CD4-positive, alpha-beta T cell (primary cell): ENCODE data around the gene RNASE1. TPM values are rescaled to one million over a fixed set of nuclear protein-coding genes. Genes with fewer than 3 reads are reported as not detected.
"Not testable (repeated sequence)": the region's sequence is repeated elsewhere in the genome, so short reads cannot be mapped to it uniquely, and the experiment has no call there.

ENCODE experiments used
- ATAC-seq: fragments of 200-7000 bp; cut with Tn5 transposase; one replicate; pipeline ENCODE4 v1.10.0; 2022; ENCODE audit warnings: mild to moderate bottlenecking; ENCODE audit not compliant: poor library complexity
- CTCF ChIA-PET: fragments of 350-600 bp; sonication (Branson Sonifier 250); formaldehyde crosslinking; loops from one replicate; lab custom pipeline; 2021; ENCODE audit warnings: antibody characterized with exemption, inconsistent platforms; lab: Charles Lee
- POLR2A ChIA-PET: fragments of 350-600 bp; sonication (Branson Sonifier 250); formaldehyde crosslinking; loops from one replicate; lab custom pipeline; 2021; ENCODE audit warnings: antibody characterized with exemption, inconsistent platforms; lab: Charles Lee
- DNase-seq, 14 experiments: peaks; one replicate each; pipeline ENCODE4 v3.0.0-alpha.2; 2013 to 2020; ENCODE audit warnings: mixed read lengths in 2 of 14
- H3K27ac ChIP-seq, 2 donors: one replicate each; pipeline versions ENCODE4 v1.5.1 to v1.7.0; 2013; ENCODE audit warnings: low read length in 2 of 2, low read depth in 1 of 2, mild to moderate bottlenecking in 1 of 2
- H3K27me3 ChIP-seq, 2 experiments: 1 replicate in 1 of 2; 2 replicates in 1 of 2; pipeline versions ENCODE4 v1.6.1 to v1.7.0; 2013; ENCODE audit warnings: low read length in 2 of 2, control low read depth in 1 of 2, mild to moderate bottlenecking in 1 of 2, moderate library complexity in 1 of 2; ENCODE audit not compliant: insufficient read depth in 2 of 2, control insufficient read depth in 1 of 2
- H3K36me3 ChIP-seq: one replicate; pipeline ENCODE4 v1.6.1; 2013; ENCODE audit warnings: low read length, control low read depth; ENCODE audit not compliant: insufficient read depth
- H3K4me1 ChIP-seq: one replicate; pipeline ENCODE4 v1.6.1; 2013; ENCODE audit warnings: low read length, control low read depth; ENCODE audit not compliant: insufficient read depth
- H3K4me3 ChIP-seq: one replicate; pipeline ENCODE4 v1.5.1; 2013; ENCODE audit warnings: mild to moderate bottlenecking, low read length, moderate library complexity
- H3K9me3 ChIP-seq, 2 experiments: 1 replicate in 1 of 2; 2 replicates in 1 of 2; pipeline versions ENCODE4 v1.6.1 to v1.7.0; 2013; ENCODE audit warnings: low read length in 2 of 2, mild to moderate bottlenecking in 2 of 2, control low read depth in 1 of 2, moderate library complexity in 1 of 2; ENCODE audit not compliant: control insufficient read depth in 1 of 2, insufficient read depth in 1 of 2
- H3K27ac Mint-ChIP-seq: one replicate; pipeline ENCODE4 v1.8.0; 2020; ENCODE audit warnings: mixed read lengths
- H3K27me3 Mint-ChIP-seq: one replicate; pipeline ENCODE4 v1.8.0; 2021; ENCODE audit warnings: mixed read lengths
- H3K36me3 Mint-ChIP-seq: one replicate; pipeline ENCODE4 v1.8.0; 2021; ENCODE audit warnings: low read depth, mixed read lengths
- H3K4me1 Mint-ChIP-seq: one replicate; pipeline ENCODE4 v1.8.0; 2021; ENCODE audit warnings: low read depth, mixed read lengths
- H3K4me3 Mint-ChIP-seq: one replicate; pipeline ENCODE4 v1.8.0; 2020; ENCODE audit warnings: mild to moderate bottlenecking, mixed read lengths
- H3K9me3 Mint-ChIP-seq: one replicate; pipeline ENCODE4 v1.8.0; 2020; ENCODE audit warnings: mixed read lengths
- CTCF ChIP-seq: fragments of 200-600 bp; IDR thresholded peaks from one replicate; pipeline ENCODE4 v1.8.0; 2022; ENCODE audit warnings: antibody characterized with exemption, mild to moderate bottlenecking
- intact Hi-C, 2 experiments: fragments of 100-400 bp; cut with DNase I in 1 of 2; cut with micrococcal nuclease in 1 of 2; formaldehyde crosslinking; loops; one replicate each; pipeline versions ENCODE4 v1.15.1 to v1.9.0; 2023 to 2025; cut with DNase I, micrococcal nuclease
- total RNA-seq, 174 experiments: library from RNA in 2 of 174; stranded (reverse) in 2 of 174; gene quantifications; one replicate each; pipeline ENCODE4 v1.2.3 and lab custom pipeline; 2021 to 2026

Gene RNASE1
- total RNA-seq, 2 experiments from 2014 or later: not detected

- no peaks in the 10 kb centered on the region for H3K4me1 Mint-ChIP-seq
- TF ChIP-seq CTCF: no peak
- ChIA-PET POLR2A (interaction anchor here (0.8 kb wide), 1 partner anchor 155 kb away, joined by 3 read pairs; no protein-coding TSS in a partner anchor), CTCF (no interaction called here)
- ATAC-seq: no peak
- no peak overlapping the region for H3K4me3 ChIP-seq
- no peak overlapping the region for H3K27ac ChIP-seq
- DNase-seq: no peak
- H3K27me3 ChIP-seq: no peaks in the 10 kb centered on the region
- intact Hi-C loops: no loop called here
- no peaks in the 10 kb centered on the region for H3K36me3 ChIP-seq
- peaks cover 0 to 5% of the 10 kb centered on the region in 2 experiments for H3K9me3 ChIP-seq
- H3K27ac Mint-ChIP-seq: no peak overlapping the region
- H3K9me3 Mint-ChIP-seq: no peaks in the 10 kb centered on the region
- no peaks in the 10 kb centered on the region for H3K4me1 ChIP-seq
- H3K27me3 Mint-ChIP-seq: no peaks in the 10 kb centered on the region
- H3K4me3 Mint-ChIP-seq: no peak overlapping the region
- H3K36me3 Mint-ChIP-seq: no peaks in the 10 kb centered on the region
Measured at GRCh38 chr14:20836668-20837338, 34.2 kb upstream of the RNASE1 start.

GRCh38 chr14:20834899-20835298, 32.3 kb upstream of the RNASE1 start:
- H3K4me3 Mint-ChIP-seq: no peak overlapping the region
- POLR2A ChIA-PET: no interaction called here
- TF ChIP-seq CTCF: no peak
- H3K4me3 ChIP-seq: no peak overlapping the region
- intact Hi-C loops: no loop called here
- no peaks in the 10 kb centered on the region for H3K27me3 Mint-ChIP-seq
- H3K27me3 ChIP-seq: no peaks in the 10 kb centered on the region
- CTCF ChIA-PET: interaction anchor here (1.2 kb wide), 1 partner anchor 23 kb away, joined by 3 read pairs; no protein-coding TSS in a partner anchor
- no peak overlapping the region for H3K27ac Mint-ChIP-seq
- H3K36me3 ChIP-seq: no peaks in the 10 kb centered on the region
- ATAC-seq (no peak), DNase-seq (no peak)
- no peak overlapping the region for H3K27ac ChIP-seq
- H3K9me3 Mint-ChIP-seq: no peaks in the 10 kb centered on the region
- H3K4me1 ChIP-seq: no peaks in the 10 kb centered on the region
- peaks cover 0 to 5% of the 10 kb centered on the region in 2 experiments for H3K9me3 ChIP-seq
- no peaks in the 10 kb centered on the region for H3K4me1 Mint-ChIP-seq
- H3K36me3 Mint-ChIP-seq: no peaks in the 10 kb centered on the region

GRCh38 chr14:20830831-20831230, 28.2 kb upstream of the RNASE1 start:
- H3K9me3 ChIP-seq: peaks cover 6 to 10% of the 10 kb centered on the region in 2 experiments
- intact Hi-C loops: no loop called here
- H3K9me3 Mint-ChIP-seq: peaks cover 4% of the 10 kb centered on the region
- H3K4me3 ChIP-seq: no peak overlapping the region
- no peaks in the 10 kb centered on the region for H3K36me3 Mint-ChIP-seq
- ATAC-seq: no peak
- POLR2A ChIA-PET: no interaction called here
- H3K4me1 Mint-ChIP-seq: no peaks in the 10 kb centered on the region
- H3K36me3 ChIP-seq: no peaks in the 10 kb centered on the region
- H3K27ac Mint-ChIP-seq: no peak overlapping the region
- DNase-seq: no peak
- no peak overlapping the region for H3K27ac ChIP-seq
- H3K27me3 ChIP-seq: no peaks in the 10 kb centered on the region
- H3K4me1 ChIP-seq: no peaks in the 10 kb centered on the region
- H3K4me3 Mint-ChIP-seq: no peak overlapping the region
- CTCF ChIA-PET: no interaction called here
- no peaks in the 10 kb centered on the region for H3K27me3 Mint-ChIP-seq
- TF ChIP-seq CTCF: no peak

GRCh38 chr14:20828024-20828694, 25.5 kb upstream of the RNASE1 start:
- H3K27ac ChIP-seq, H3K36me3 Mint-ChIP-seq, H3K36me3 ChIP-seq, H3K4me1 ChIP-seq, H3K27ac Mint-ChIP-seq, H3K4me3 Mint-ChIP-seq, POLR2A ChIA-PET, H3K9me3 Mint-ChIP-seq, H3K27me3 Mint-ChIP-seq, DNase-seq, CTCF ChIA-PET, H3K4me3 ChIP-seq, H3K4me1 Mint-ChIP-seq, intact Hi-C loops, H3K27me3 ChIP-seq, ATAC-seq: not testable (repeated sequence)
- peaks cover 6 to 10% of the 10 kb centered on the region in 2 experiments for H3K9me3 ChIP-seq
